Activated naive CD4-positive, alpha-beta T cell treated with anti-CD3 and anti-CD28 coated beads, Interleukin-2, amount 50 U/mL, for 24 hours (primary cell): Measurements from ENCODE around the gene VDR.

Experiments
- H3K27ac Mint-ChIP-seq: one replicate; pipeline ENCODE4 v1.8.0; 2021; ENCODE audit warnings: mild to moderate bottlenecking, mixed read lengths
- H3K27me3 Mint-ChIP-seq: one replicate; pipeline ENCODE4 v1.8.0; 2021; ENCODE audit warnings: mixed read lengths
- H3K36me3 Mint-ChIP-seq: one replicate; pipeline ENCODE4 v1.8.0; 2021; ENCODE audit warnings: mixed read lengths
- H3K4me1 Mint-ChIP-seq: one replicate; pipeline ENCODE4 v1.8.0; 2021; ENCODE audit warnings: mixed read lengths
- H3K4me3 Mint-ChIP-seq: one replicate; pipeline ENCODE4 v1.8.0; 2021; ENCODE audit warnings: mild to moderate bottlenecking, mixed read lengths
- H3K9me3 Mint-ChIP-seq: one replicate; pipeline ENCODE4 v1.8.0; 2021; ENCODE audit warnings: mixed read lengths

VDR gene

DNA sequence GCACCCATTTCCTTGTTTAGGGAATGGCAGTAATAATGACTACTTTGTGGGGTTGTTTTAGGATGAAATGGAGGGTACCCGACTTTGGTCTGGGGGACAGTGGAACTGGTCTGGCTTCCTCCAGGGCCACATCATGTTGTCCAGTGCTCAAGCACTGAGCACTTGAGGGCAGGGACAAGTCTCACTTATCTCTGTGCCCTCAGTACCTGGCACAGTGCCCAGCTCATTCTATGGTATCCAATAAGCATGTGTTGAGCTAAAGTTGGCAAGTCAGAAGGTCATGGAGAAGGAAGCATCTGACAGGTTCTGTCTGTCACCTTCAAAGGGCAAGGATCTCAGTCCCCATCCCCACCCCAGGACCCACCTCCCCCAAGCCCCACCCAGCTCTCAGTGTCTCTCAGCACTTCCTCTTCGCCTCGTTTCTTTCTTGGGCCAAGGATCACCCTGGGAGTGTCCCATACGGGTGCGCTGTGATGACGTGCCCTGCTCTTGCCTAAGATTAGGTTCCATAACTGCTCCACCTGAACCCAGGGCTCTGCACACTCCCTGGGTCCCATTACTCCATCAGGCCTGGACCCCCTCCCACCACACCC, 34.3 kb upstream of the VDR start:
- Mint-ChIP-seq H3K36me3 (no peaks in the 10 kb centered on the region), H3K9me3 (no peaks in the 10 kb centered on the region)

DNA sequence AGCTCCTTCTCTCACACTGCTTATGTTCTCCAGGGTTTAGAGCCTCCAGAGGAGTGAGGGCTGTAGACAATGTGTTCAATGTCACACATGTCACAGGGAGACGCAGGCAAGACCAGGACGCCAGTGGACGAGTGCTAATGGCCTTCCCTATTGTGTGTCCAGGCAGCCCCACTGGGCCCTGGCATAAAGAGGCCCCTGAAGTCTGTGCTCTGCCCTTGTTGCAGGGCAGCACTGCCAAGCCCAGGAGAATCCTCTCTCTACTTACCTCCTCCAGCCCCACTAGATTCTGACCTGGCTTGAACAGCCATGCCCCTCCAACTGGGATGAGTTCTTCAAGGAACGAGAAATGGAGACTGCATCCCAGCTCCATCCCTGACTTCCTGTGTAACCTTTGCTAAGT, 33.8 kb upstream of the VDR start:
- H3K4me1 Mint-ChIP-seq = peaks cover 10% of the 10 kb centered on the region
- no peaks in the 10 kb centered on the region for H3K36me3 Mint-ChIP-seq
- no peak overlapping the region for H3K4me3 Mint-ChIP-seq
- H3K9me3 Mint-ChIP-seq = no peaks in the 10 kb centered on the region
- no peak overlapping the region for H3K27ac Mint-ChIP-seq
- peaks cover 7% of the 10 kb centered on the region for H3K27me3 Mint-ChIP-seq

More for the DNA sequence above, 34.3 kb upstream of the VDR start:
- Mint-ChIP-seq H3K4me1 (peaks cover 10% of the 10 kb centered on the region), H3K27ac (no peak overlapping the region), H3K4me3 (no peak overlapping the region), H3K27me3 (peaks cover 7% of the 10 kb centered on the region)

DNA sequence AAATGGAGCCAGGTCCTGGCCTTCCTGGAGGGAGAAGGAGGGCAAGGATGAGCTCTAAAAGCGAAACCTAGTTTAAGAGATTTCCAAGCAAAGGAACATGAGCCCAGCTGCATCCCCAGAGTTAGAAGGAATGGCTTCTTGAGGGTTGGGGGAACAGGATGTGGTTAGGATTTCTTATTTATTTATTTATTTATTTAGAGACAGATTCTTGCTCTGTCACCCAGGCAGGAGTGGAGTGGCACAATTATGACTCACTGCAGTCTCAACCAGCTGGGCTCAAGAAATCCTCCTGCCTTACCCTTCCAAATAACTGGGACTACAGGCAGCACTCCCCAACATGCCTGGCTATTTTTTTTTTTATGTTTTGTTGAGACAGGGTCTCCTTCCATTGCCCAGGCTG, 33.3 kb upstream of the VDR start:
- H3K4me1 Mint-ChIP-seq = peaks cover 10% of the 10 kb centered on the region
- H3K4me3 Mint-ChIP-seq = no peak overlapping the region
- peaks cover 6% of the 10 kb centered on the region for H3K27me3 Mint-ChIP-seq
- no peak overlapping the region for H3K27ac Mint-ChIP-seq
- H3K36me3 Mint-ChIP-seq = no peaks in the 10 kb centered on the region
- no peaks in the 10 kb centered on the region for H3K9me3 Mint-ChIP-seq

DNA sequence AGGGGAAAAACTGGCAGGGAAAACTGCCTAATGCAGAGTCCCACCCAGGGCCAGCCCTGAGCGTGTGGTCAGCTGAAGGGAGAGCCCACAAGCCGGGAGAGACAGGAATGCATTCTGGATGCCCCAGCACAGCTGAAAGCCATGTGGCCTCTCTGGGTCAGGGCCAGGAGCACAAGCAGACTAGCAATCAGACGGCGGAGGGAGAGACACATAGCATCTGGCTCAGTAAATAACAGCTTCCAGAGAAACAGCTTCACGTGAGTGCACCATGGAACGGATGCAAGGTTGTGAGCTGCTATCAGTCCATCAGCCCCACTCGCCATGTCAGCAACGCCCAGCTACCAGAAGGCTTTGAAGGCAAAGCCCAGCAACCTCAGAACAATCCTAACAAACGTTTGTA, 30.4 kb upstream of the VDR start:
- Mint-ChIP-seq H3K9me3 (no peaks in the 10 kb centered on the region), H3K27ac (no peak overlapping the region), H3K36me3 (no peaks in the 10 kb centered on the region), H3K27me3 (no peaks in the 10 kb centered on the region), H3K4me3 (no peak overlapping the region), H3K4me1 (no peaks in the 10 kb centered on the region)

DNA sequence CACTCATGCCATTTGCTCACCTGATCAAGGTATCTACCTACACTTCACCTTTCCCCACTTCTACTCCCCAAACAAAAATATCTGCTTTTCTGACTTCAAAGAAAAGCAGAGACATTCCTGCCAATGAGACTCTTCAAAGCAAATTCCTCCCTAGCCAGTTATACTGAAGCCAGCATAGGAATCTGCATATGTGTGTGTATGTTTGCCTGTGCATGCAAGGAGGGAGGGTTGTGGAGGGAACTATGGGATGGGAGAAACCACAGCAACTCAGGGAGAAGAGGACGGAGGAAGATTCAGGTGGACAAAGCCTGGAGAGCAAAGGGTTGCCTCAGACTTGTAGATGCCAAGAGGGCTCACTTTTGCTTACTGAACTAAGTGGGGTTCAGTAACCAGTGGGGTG, 26.4 kb upstream of the VDR start:
- no peaks in the 10 kb centered on the region for H3K36me3 Mint-ChIP-seq
- H3K4me1 Mint-ChIP-seq = no peaks in the 10 kb centered on the region
- no peaks in the 10 kb centered on the region for H3K9me3 Mint-ChIP-seq
- no peaks in the 10 kb centered on the region for H3K27me3 Mint-ChIP-seq
- no peak overlapping the region for H3K4me3 Mint-ChIP-seq
- no peak overlapping the region for H3K27ac Mint-ChIP-seq

DNA sequence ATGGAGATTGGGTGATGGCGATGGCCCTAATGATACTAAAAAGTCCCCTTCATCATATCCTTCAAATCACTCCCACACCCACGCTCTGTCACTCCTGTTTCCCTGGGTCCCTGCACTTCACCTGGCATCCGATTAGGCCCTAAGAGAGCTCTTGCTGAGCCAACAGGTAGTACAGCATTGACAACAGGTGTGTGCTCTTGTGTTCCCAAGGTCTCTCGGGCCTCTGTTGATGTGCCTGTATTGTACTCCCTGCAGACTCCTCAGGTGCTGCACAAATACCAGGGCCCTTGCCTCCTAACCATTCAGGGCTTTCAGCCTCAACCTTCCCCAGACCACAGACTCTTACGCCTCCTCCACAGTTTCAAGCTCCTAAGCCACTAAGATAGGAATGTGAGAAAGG, 25.8 kb upstream of the VDR start:
- Mint-ChIP-seq H3K9me3 (no peaks in the 10 kb centered on the region), H3K36me3 (no peaks in the 10 kb centered on the region), H3K27me3 (no peaks in the 10 kb centered on the region), H3K4me1 (no peaks in the 10 kb centered on the region), H3K4me3 (no peak overlapping the region), H3K27ac (no peak overlapping the region)

DNA sequence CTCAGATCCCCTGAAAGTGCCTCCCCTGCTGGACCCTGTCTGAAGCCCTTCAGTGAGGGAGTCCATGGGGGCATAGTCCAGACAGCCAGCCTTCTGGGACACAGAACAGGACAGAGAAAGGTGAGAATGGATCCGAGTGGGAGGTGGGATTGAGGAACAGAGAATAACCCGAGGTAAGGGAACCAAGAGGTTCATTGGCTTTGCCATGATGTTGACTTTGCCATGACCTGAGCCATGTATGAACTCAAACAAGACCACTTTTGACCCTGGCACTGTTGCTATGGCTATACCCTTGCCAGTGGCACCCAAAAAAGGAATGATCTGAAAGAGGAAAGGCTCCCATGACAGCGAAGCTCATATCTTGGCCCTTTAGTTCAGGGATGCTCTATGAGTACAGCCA, 22.6 kb upstream of the VDR start:
- no peaks in the 10 kb centered on the region for H3K4me1 Mint-ChIP-seq
- H3K27me3 Mint-ChIP-seq = no peaks in the 10 kb centered on the region
- H3K9me3 Mint-ChIP-seq = no peaks in the 10 kb centered on the region
- no peak overlapping the region for H3K4me3 Mint-ChIP-seq
- no peaks in the 10 kb centered on the region for H3K36me3 Mint-ChIP-seq
- H3K27ac Mint-ChIP-seq = no peak overlapping the region

DNA sequence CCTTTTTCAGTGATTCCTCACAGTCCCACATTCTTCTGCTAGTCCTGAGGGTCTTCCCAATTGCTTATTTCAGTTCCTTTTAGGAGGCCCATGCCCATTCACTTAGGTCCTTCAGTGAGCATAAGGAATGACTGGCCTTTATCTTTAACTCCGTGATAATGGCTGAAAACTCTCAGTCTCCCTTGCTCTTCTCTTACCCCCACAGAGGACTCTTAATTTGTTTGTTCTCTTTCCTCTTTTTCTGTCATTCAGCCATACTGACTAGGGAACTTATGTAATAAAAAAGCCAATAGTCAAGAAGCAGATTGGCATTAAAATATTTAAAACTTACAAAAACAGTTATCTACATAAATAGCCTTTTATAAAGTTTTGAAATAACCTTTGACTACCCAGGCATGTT, 17.1 kb upstream of the VDR start:
- no peaks in the 10 kb centered on the region for H3K4me1 Mint-ChIP-seq
- H3K9me3 Mint-ChIP-seq = no peaks in the 10 kb centered on the region
- no peaks in the 10 kb centered on the region for H3K36me3 Mint-ChIP-seq

DNA sequence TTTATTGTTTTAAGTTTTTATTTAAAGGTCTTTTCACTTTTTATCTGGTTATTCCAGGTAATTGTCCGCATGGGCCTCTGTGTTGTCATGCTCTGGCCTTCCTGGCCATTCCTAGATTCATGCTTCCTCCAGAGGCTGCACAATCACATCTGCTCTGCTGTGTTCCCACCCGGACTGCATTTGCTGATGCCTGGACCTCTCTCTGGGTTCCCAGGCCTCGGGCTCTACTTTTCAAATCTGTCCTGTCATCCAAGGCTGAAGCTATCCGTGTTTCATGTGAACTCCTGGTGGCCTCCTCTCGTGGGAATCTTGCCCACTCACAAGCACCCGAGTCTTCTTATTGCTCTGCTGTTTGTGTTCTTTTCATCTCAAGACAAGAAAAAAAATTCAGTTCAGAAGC, 16.1 kb upstream of the VDR start:
- Mint-ChIP-seq H3K27ac (no peak overlapping the region), H3K4me3 (no peak overlapping the region), H3K4me1 (no peaks in the 10 kb centered on the region), H3K27me3 (no peaks in the 10 kb centered on the region), H3K36me3 (no peaks in the 10 kb centered on the region), H3K9me3 (no peaks in the 10 kb centered on the region)

More for the DNA sequence above, 17.1 kb upstream of the VDR start:
- H3K27me3 Mint-ChIP-seq = no peaks in the 10 kb centered on the region
- H3K4me3 Mint-ChIP-seq = no peak overlapping the region
- no peak overlapping the region for H3K27ac Mint-ChIP-seq

DNA sequence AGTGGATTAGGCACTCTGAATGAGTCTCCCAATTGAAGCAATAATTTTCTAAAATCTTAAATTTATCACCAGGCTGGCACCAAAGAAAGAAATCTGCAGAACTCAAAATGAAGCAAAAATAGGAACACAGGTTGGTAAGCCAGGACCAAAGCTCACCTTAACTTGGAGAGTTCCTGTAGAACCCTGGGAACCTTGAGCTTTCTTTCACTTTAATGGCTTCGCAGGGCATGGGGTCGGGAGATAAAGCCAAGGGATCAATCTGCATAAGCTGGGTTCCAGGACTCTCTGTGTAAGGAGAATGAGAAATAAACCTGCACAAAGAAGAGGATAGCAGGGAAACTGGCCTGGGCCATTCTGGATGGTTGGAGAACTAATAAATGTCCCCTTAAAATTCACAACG, 8.3 kb upstream of the VDR start:
- Mint-ChIP-seq H3K36me3 (no peaks in the 10 kb centered on the region), H3K27me3 (peaks cover 3% of the 10 kb centered on the region), H3K9me3 (no peaks in the 10 kb centered on the region), H3K4me1 (no peaks in the 10 kb centered on the region), H3K27ac (no peak overlapping the region), H3K4me3 (no peak overlapping the region)

DNA sequence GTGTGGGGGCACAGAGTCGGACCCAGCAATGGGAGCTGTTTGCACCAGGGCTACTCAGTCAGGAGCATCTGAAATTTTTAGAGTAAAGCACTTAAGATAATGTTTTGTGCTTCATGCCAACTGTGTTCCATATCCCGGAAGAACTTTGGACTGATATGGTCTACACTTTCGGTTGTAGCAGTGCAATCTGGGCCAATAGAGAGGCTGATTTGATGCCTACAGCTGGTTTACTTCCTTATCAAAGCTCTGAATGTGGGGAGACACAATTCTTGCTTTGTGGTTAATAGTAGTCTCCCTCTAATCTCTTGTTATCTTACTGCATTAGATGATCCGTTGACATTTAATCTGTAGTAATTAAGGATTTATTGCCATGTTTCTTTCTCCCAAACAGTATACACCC, 7.8 kb upstream of the VDR start:
- Mint-ChIP-seq H3K4me1 (no peaks in the 10 kb centered on the region), H3K27ac (no peak overlapping the region), H3K9me3 (no peaks in the 10 kb centered on the region), H3K27me3 (peaks cover 3% of the 10 kb centered on the region), H3K4me3 (no peak overlapping the region), H3K36me3 (no peaks in the 10 kb centered on the region)

DNA sequence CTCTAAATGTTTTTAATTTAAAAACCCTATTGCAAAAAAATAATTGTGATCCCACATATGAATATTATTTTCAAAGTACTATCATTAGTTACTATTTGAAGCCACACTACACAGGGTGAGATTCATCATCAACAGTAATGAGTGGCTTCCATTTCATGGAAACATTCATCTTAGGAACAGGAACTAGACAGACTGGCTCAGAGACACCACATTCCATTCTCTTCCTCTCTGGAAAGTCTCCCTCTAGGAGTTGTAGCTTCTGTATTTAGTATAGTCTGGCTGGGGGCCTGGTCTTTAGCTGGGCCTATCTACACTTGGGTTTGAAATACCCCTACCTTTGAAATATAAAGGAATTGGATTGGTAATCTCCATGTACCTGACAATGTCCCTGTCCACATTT, 6.2 kb upstream of the VDR start:
- H3K27me3 Mint-ChIP-seq = peaks cover 3% of the 10 kb centered on the region

DNA sequence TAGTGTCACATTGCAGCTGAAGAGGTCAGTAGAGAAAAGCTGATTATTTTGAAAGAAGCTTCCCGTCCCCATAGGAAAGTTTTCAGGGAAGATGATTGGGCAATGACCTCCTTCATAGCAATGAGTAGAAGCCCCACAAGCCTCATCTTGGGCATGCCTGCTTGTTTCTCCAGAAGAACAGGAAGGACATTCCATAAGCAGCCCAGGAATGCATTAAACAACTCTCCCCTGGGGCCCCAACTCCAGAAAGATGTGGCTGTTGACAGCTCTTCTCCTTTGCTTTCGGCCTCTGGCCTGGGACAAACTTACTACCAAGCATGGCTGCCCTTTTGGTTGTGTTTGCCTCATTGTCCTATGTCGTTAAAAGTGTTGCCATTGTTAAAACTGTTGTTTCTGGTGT, 5.7 kb upstream of the VDR start:
- no peak overlapping the region for H3K27ac Mint-ChIP-seq
- H3K27me3 Mint-ChIP-seq = peaks cover 3% of the 10 kb centered on the region
- no peaks in the 10 kb centered on the region for H3K9me3 Mint-ChIP-seq
- no peak overlapping the region for H3K4me3 Mint-ChIP-seq
- H3K36me3 Mint-ChIP-seq = no peaks in the 10 kb centered on the region
- H3K4me1 Mint-ChIP-seq = no peaks in the 10 kb centered on the region

More for the DNA sequence above, 6.2 kb upstream of the VDR start:
- Mint-ChIP-seq H3K9me3 (no peaks in the 10 kb centered on the region), H3K4me3 (no peak overlapping the region), H3K36me3 (no peaks in the 10 kb centered on the region), H3K4me1 (no peaks in the 10 kb centered on the region), H3K27ac (no peak overlapping the region)

DNA sequence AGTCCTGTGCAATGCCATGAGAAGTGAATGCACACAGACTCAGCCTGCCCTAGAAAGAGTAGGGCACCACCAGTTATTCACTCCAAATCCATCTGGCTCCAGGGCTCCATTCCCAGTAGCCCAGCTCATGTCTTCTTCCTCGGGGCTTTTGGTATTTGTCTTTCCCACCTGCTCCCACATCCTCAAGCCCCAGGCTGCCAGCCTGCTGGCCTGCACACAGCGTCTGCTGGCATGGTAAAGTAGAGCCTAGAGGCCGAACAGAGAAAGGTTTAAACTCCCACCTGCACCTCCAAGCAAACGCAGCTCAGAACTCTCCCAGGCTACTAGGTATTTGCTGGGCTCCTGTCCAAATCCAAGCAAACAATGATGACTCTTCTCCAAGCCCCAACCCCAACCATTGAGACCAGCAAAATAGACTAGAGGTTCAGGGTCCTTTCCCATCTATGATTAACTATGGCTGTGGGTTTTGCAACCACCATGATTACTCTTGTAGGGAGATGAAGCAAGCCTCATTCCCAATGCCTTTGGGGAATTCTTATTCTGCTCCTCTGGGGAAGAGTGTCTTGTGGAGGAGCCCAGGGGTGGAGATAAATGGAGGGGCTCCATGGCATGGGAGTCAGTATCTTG, 5.2 kb upstream of the VDR start:
- Mint-ChIP-seq H3K9me3 (no peaks in the 10 kb centered on the region), H3K36me3 (no peaks in the 10 kb centered on the region), H3K4me1 (no peaks in the 10 kb centered on the region), H3K27me3 (peaks cover 3% of the 10 kb centered on the region), H3K27ac (no peak overlapping the region), H3K4me3 (no peak overlapping the region)

DNA sequence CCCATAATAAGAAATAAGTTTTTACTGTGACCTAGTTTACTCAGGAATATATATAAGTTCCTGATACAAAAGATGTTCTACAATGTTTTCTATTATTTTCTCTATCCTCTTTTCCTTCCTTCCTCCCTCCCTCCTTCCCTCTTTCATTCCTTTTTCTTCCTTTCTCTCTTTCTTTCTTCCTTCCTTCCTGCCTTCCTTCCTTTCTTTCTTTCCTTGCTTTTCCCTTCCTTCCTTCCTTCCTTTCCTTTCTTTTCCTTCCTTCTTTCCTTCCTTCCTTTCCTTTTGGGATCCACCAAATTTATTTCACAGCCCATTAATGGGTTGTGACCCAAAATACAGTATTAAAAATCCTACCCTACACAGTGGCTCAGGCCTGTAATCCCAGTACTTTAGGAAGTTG, 3.9 kb upstream of the VDR start:
- H3K4me3 Mint-ChIP-seq = no peak overlapping the region

DNA sequence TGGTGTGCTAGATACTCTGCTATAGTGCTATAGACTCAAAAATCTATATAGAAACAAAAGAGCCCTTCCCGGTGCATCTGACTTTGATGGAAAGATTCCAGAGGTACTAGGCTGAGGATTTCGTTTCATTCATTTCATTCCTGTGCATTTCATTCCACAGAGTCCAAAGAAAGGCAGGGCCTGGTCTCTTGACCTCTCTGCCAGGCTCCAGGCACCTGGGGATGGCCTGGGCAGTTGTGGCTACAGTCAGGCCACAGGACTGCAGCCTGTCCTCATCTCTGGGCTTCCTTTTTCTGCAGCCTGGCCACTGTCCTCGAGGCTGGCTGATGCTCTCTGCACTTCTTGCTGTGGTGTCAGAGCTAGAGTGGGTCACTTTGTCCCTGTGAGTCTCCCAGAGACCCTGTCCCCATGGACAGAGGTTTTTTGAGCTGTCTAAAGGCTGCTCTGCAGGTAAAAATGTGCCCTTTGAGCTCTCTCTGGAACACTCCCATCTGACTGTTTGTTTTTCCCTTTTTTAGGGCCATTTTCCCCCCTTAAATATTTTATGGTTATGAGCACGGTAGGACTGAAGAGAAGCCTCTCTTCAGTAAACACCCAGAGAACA, 3.2 kb upstream of the VDR start:
- no peaks in the 10 kb centered on the region for H3K9me3 Mint-ChIP-seq
- H3K27ac Mint-ChIP-seq = peak overlapping the region; percentile 5

More for the DNA sequence above, 3.9 kb upstream of the VDR start:
- Mint-ChIP-seq H3K27me3 (no peaks in the 10 kb centered on the region), H3K9me3 (no peaks in the 10 kb centered on the region), H3K36me3 (no peaks in the 10 kb centered on the region), H3K27ac (peak overlapping the region; percentile 73), H3K4me1 (peaks cover 9% of the 10 kb centered on the region)

More for the DNA sequence above, 3.2 kb upstream of the VDR start:
- no peaks in the 10 kb centered on the region for H3K27me3 Mint-ChIP-seq
- H3K4me3 Mint-ChIP-seq = no peak overlapping the region
- peaks cover 17% of the 10 kb centered on the region for H3K4me1 Mint-ChIP-seq
- H3K36me3 Mint-ChIP-seq = no peaks in the 10 kb centered on the region
